Stomach (tissue), 4 donors: ENCODE data around the gene COP1.

Experiments
- EP300 ChIP-seq: sonication (generic); formaldehyde crosslinking; IDR thresholded peaks from one replicate; pipeline ENCODE4 v1.6.1; 2017; ENCODE audit warnings: antibody characterized with exemption
- POLR2A ChIP-seq, 4 donors: fragments of 450-650 bp; IDR thresholded peaks; one replicate each; pipeline ENCODE4 v1.6.1; 2016; ENCODE audit warnings: antibody characterized with exemption in 4 of 4, control low read depth in 2 of 4, mild to moderate bottlenecking in 1 of 4, moderate library complexity in 1 of 4
- POLR2AphosphoS5 ChIP-seq, 3 donors: sonication (generic); formaldehyde crosslinking; IDR thresholded peaks; one replicate each; pipeline ENCODE4 v1.6.1; 2016; ENCODE audit warnings: antibody characterized with exemption in 3 of 3
- TF ChIP-seq, protein P1 (sequence below), 7 experiments: fragments of 450-650 bp in 4 of 7; fragments of 200-600 bp in 3 of 7; sonication (generic) in 3 of 7; IDR thresholded peaks; one replicate each; pipeline ENCODE4 v1.5.1; 2016 to 2019; ENCODE audit warnings: antibody characterized with exemption in 7 of 7, control low read depth in 2 of 7, mild to moderate bottlenecking in 1 of 7

DNA sequence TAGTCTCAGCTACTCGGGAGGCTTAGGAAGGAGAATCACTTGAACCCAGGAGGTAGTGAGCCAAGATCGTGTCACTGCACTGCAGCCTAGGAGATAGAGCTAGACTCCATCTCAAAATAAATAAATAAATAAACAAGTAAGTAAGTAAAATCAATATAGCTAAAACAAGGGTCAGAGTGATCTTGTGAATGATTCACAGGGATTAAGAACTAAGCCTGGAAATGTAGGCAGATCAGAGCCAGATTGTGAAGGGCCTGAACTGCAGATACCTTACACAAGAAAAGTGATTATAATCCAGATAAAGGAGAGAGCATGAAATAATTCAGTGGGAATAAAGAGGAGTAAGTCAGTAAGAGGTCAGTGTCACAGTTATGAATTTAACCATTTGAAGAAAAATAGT is 41.5 kb downstream of the COP1 start:
- TF ChIP-seq, protein P1, sequence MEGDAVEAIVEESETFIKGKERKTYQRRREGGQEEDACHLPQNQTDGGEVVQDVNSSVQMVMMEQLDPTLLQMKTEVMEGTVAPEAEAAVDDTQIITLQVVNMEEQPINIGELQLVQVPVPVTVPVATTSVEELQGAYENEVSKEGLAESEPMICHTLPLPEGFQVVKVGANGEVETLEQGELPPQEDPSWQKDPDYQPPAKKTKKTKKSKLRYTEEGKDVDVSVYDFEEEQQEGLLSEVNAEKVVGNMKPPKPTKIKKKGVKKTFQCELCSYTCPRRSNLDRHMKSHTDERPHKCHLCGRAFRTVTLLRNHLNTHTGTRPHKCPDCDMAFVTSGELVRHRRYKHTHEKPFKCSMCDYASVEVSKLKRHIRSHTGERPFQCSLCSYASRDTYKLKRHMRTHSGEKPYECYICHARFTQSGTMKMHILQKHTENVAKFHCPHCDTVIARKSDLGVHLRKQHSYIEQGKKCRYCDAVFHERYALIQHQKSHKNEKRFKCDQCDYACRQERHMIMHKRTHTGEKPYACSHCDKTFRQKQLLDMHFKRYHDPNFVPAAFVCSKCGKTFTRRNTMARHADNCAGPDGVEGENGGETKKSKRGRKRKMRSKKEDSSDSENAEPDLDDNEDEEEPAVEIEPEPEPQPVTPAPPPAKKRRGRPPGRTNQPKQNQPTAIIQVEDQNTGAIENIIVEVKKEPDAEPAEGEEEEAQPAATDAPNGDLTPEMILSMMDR (IDR thresholded peaks at IDR 0.05), result no peak
- TF ChIP-seq POLR2A (IDR thresholded peaks at IDR 0.05) (no peak), EP300 (no peak), POLR2AphosphoS5 (IDR thresholded peaks at IDR 0.05) (no peak)
